ENCODE measurements around the gene HHAT. TPM values are rescaled to one million over a fixed set of nuclear protein-coding genes. Genes with fewer than 3 reads are reported as not detected.
A peak's percentile ranks its signal among the peaks of the same experiment; 100 is the strongest.

HHAT gene
- 1 to 10 TPM in 1 of 2 experiments, under 1 TPM in 1; 0.99 to 1.4 TPM for total RNA-seq

DNA sequence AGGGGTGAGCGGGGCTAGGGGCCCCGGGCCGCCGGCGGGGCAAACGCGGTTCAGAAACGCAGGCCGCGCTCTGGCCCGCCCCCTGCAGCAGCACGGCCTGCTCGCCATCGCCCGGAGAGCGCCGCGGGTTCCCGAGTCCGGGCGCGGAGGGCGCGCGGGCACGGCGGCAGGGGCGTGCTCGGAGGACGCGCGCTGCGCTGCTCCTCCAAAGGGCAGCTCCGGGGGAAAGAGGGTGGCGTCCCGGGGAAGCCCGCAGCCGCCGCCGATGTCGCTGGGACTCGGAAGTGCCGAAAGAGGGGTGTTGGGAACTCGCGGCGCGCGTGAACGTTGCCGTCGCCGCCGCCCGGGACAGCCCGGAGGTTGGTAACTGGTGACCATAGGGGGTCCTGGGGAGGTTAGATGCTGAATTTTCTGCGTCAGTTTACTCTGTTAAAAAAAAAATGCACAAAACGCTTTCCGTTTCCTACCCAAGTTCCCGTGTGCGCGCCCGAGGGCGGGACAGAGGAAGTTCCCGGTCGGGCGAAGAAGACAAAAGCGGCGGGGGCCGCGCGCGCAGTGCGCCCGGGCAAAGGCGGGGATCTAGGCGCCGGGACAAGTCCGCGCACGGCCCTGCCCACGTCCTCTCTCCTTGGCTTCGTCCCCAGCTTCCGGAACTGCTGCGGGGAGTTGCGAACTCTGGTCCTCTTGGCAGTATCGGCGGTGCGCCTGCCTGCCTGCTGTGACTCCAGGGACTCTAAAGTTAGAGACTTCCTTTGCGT lies at the start of gene HHAT:
Gene HHAT (plus strand): TSS at position 157 of the 758 bp plus-strand sequence. CDS start 20,074 bp downstream, outside the sequence.
- peak within 1 kb of the TSS; percentile 92 for H3K27ac Mint-ChIP-seq
- peaks cover 36% of the 10 kb centered on the region for H3K4me1 Mint-ChIP-seq (ENCODE audit: low read depth)
- CTCF ChIA-PET = interaction anchor here (0.7 to 1.4 kb wide), 2 partner anchors 22 to 45 kb away, joined by 3 read pairs; no protein-coding TSS in a partner anchor
- peaks cover 5% of the 10 kb centered on the region for H3K27me3 Mint-ChIP-seq
- peak within 1 kb of the TSS; percentile 87 for H3K4me3 Mint-ChIP-seq
- DNase-seq = peak; percentile 75
- intact Hi-C loops (cut with micrococcal nuclease) = no loop called here
- H3K36me3 Mint-ChIP-seq (ENCODE audit: low read depth) = no peaks in the 10 kb centered on the region
- POLR2A ChIA-PET = interaction anchor here (1.0 to 7.7 kb wide), 4 partner anchors 14 to 58 kb away, joined by 3 to 85 read pairs (median 4); no protein-coding TSS in a partner anchor
- TF ChIP-seq, protein P1, sequence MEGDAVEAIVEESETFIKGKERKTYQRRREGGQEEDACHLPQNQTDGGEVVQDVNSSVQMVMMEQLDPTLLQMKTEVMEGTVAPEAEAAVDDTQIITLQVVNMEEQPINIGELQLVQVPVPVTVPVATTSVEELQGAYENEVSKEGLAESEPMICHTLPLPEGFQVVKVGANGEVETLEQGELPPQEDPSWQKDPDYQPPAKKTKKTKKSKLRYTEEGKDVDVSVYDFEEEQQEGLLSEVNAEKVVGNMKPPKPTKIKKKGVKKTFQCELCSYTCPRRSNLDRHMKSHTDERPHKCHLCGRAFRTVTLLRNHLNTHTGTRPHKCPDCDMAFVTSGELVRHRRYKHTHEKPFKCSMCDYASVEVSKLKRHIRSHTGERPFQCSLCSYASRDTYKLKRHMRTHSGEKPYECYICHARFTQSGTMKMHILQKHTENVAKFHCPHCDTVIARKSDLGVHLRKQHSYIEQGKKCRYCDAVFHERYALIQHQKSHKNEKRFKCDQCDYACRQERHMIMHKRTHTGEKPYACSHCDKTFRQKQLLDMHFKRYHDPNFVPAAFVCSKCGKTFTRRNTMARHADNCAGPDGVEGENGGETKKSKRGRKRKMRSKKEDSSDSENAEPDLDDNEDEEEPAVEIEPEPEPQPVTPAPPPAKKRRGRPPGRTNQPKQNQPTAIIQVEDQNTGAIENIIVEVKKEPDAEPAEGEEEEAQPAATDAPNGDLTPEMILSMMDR (IDR thresholded peaks at IDR 0.05) = no peak
- ATAC-seq = peak; percentile 67
- no peaks in the 10 kb centered on the region for H3K9me3 Mint-ChIP-seq

DNA sequence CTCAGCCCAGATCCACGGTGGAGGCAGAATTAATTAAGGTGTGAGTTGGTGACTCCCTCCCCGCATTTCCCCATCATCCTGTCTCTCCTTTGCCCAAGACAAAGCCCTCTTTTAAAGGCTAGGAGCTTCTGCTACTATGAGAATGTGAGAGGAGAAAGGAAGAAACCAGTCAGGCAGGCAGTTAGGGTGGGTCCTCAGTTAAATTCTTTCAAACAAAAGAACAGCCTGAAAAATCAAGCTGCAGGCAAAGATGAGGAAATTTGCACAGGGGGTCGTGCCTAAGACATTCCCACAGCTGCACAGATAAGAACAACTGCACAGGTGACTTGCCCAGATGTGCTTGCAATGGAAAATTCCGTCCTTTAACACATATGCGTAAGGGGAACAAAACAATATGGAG lies 48.5 kb upstream of the HHAT start:
- no peak overlapping the region for H3K27ac Mint-ChIP-seq
- DNase-seq (no peak), ATAC-seq (no peak)
- H3K9me3 Mint-ChIP-seq = peaks cover 15% of the 10 kb centered on the region
- no peak overlapping the region for H3K4me3 Mint-ChIP-seq
- ChIA-PET CTCF (interaction anchor here (0.7 kb wide), 1 partner anchor 70 kb away, joined by 3 read pairs; no protein-coding TSS in a partner anchor), POLR2A (no interaction called here)
- no peaks in the 10 kb centered on the region for H3K36me3 Mint-ChIP-seq (ENCODE audit: low read depth)
- intact Hi-C loops (cut with micrococcal nuclease) = no loop called here
- H3K4me1 Mint-ChIP-seq (ENCODE audit: low read depth) = no peaks in the 10 kb centered on the region
- peaks cover 6% of the 10 kb centered on the region for H3K27me3 Mint-ChIP-seq
- TF ChIP-seq, protein P1 (IDR thresholded peaks at IDR 0.05) = no peak

DNA sequence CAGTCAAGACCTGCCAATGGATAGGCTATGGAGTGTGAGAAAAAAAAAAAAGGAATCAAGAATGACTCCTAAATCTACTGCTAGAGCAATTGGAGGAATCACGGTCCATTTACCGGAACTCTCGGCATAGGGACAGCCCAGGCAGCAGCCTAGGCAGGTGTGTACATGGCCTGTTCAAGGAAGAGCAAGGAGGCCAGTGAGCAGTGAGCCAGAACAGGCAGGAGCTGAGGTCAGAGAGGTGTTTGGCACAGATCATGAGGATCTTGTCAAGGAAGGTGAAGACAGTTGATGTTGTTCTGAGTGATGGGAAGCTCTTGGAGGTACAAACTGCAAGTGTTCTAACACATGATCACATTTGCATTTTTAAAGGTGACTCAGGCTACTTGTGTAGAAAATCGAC lies 40.6 kb upstream of the HHAT start:
- DNase-seq (no peak), ATAC-seq (no peak)
- Mint-ChIP-seq H3K4me3 (no peak overlapping the region), H3K9me3 (no peaks in the 10 kb centered on the region), H3K27me3 (peaks cover 39% of the 10 kb centered on the region), H3K27ac (no peak overlapping the region), H3K36me3 (ENCODE audit: low read depth) (no peaks in the 10 kb centered on the region), H3K4me1 (ENCODE audit: low read depth) (no peaks in the 10 kb centered on the region)
- ChIA-PET CTCF (no interaction called here), POLR2A (interaction anchor here (1.2 kb wide), 1 partner anchor 9 kb away, joined by 4 read pairs; no protein-coding TSS in a partner anchor)
- TF ChIP-seq, protein P1 (IDR thresholded peaks at IDR 0.05) = no peak
- intact Hi-C loops (cut with micrococcal nuclease) = no loop called here

DNA sequence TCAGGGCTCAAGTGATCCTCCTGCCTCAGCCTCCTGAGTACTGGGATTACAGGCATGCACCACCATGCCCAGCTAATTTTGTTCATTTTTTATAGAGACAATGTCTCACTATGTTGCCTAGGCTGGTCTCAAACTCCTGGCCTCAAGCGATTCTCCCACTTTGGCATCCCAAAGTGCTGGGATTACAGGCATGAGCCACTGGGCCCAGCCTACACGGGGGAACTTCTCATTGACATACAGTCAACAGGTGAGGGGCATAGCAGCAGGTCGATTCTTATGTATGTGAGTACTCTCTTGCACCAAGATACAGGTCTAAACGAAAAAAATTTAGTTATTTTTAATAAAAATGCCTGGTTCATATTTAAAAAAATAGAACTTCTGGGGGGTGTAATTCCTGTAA lies 39.5 kb upstream of the HHAT start:
- ChIA-PET CTCF (no interaction called here), POLR2A (interaction anchor here (1.6 kb wide), 1 partner anchor 13 kb away, joined by 5 read pairs; no protein-coding TSS in a partner anchor)
- H3K27ac Mint-ChIP-seq = no peak overlapping the region
- H3K4me1 Mint-ChIP-seq (ENCODE audit: low read depth) = no peaks in the 10 kb centered on the region
- H3K9me3 Mint-ChIP-seq = no peaks in the 10 kb centered on the region
- intact Hi-C loops (cut with micrococcal nuclease) = no loop called here
- H3K27me3 Mint-ChIP-seq = peaks cover 39% of the 10 kb centered on the region
- H3K4me3 Mint-ChIP-seq = no peak overlapping the region
- ATAC-seq = no peak
- DNase-seq = no peak
- no peaks in the 10 kb centered on the region for H3K36me3 Mint-ChIP-seq (ENCODE audit: low read depth)
- TF ChIP-seq, protein P1 (IDR thresholded peaks at IDR 0.05) = no peak
